Umbilical cord (tissue), 2 donors: ENCODE measurements around the gene LDLRAP1. TPM values are rescaled to one million over a fixed set of nuclear protein-coding genes. Genes with fewer than 3 reads are reported as not detected.
A peak's percentile ranks its signal among the peaks of the same experiment; 100 is the strongest.
"Not testable (repeated sequence)": the region's sequence is repeated elsewhere in the genome, so short reads cannot be mapped to it uniquely, and the experiment has no call there.

Experiments used
- DNase-seq: peaks from one replicate; pipeline ENCODE4 v3.0.0-alpha.2; 2015; ENCODE audit warnings: low spot score
- total RNA-seq: library from RNA; depleted of rRNA; stranded (reverse); fragments of >200 nt; gene quantifications from one replicate; pipeline ENCODE4 v1.2.3, GENCODE V29; 2014; ENCODE audit warnings: low replicate concordance; ENCODE audit not compliant: insufficient read depth

Gene LDLRAP1, protein sequence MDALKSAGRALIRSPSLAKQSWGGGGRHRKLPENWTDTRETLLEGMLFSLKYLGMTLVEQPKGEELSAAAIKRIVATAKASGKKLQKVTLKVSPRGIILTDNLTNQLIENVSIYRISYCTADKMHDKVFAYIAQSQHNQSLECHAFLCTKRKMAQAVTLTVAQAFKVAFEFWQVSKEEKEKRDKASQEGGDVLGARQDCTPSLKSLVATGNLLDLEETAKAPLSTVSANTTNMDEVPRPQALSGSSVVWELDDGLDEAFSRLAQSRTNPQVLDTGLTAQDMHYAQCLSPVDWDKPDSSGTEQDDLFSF
- total RNA-seq: 20.9 TPM

DNA sequence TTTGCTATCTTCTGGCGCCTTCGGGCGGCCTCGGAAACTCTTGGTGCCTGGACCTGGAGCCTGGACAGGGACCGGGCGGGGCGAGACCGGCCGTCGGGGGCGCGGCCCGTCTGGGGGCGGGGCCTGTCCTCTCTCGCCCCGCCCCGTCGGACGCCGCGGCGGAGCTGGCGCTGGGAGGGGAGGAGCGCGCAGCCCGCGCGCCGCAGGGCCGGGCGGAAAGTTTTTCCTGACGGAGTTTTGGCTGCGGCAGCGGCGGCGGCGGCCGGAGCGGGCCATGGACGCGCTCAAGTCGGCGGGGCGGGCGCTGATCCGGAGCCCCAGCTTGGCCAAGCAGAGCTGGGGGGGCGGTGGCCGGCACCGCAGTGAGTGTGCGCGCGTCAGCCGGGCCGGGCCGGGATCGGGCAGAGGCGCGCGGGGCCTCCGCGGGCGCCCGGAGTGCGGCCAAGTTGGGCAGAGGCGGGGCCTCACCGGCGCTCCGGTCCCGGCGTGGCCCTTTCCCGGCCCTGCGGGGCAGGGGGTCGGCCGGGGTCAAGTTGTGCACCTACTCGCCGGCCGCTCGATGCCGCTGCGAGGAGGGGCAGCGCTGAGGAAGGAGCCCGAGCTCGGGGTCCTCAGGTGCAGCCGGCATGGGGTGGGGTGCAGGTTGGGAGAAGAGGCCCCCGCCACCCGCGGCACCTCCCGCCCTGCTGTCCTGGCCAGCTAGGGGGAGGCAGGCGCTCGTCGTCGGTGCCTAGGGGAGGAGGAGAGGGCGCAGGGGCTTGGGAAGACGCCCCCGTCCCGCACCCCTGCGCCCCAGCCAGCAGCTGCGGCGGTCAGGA, at the start of gene LDLRAP1:
Gene LDLRAP1, plus strand, starts transcription at position 182 of the 818 bp plus-strand sequence. Its CDS starts 93 bp downstream, at position 275.
- DNase-seq: peak; percentile 79

DNA sequence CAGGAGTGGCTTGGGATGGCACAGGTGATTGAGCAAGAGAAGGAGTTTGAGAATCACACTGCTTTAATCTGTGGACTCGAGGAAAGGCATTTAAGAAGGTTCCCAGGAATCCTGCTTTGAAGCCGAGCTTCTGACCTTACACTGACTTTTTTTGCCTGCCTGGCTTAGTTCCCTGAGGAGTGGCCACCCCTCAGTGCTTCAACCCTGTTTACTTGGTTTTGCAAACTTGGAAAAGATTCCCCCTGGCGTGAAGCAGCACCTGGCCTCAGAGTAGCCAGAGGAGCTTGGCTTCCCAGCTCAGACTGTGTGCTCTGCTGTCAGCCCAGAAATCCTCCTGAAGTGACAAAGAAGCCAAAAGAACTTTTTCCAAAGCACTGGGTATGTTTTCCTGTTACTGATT, 48.5 kb upstream of the LDLRAP1 start:
- DNase-seq: no peak

DNA sequence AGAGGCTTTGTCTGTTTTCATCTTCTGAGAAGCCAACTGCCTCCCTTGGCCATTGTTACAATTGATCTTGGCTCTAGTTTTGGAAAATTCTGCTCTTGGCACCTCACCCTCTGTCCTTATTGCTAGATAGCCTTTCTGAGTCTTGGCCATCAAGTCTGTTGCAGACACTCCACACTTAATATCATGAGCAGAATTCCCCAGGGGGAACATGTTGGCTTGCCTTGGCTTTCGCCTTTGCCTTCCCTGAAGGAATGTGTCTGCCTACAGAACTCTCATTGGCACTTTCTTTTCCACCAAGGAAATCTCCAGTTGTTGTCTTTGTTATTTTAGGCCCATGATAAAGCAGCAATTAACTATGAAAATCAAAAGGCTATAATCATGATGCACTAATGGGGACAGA, 42.7 kb upstream of the LDLRAP1 start:
- peak; percentile 37 for DNase-seq

DNA sequence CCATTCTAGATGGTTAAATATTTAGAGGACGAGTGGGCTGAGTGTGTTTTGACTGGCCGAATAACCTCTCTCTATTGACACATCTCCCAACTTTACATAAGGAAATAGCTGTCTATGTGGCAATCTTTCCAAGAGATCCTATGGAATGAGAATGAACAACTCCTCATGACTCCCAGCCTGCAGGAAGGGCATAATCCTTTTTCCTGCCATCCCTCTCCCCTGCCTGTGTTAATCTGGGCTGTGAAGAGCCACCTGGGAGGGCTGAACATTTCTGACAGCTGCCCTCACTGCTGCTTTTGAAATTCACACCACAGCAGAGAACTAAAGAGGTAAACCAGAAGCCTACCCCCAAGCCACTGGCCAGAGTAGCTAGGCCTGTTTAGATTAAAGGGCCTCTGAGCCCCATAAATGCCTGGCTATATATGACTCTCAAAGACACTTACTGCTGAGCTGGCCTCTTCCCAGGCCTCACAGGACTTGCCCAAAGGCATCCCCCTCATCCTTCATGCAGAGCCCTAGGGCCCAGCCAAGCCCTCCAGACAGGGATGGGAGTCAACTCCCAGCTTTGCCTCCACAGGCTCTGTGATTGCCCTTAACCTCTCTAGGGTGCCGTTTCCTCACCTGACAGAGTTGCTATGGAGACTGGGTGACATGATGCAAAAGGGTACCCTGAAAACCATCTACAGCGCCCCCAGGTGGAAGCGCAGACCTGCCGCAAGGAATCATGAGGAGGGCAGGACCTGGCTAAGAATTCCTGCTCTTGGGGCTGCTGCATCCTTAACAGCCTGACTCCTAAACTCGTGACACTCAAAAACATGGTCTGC, 42.0 kb upstream of the LDLRAP1 start:
- peak; percentile 49 for DNase-seq

DNA sequence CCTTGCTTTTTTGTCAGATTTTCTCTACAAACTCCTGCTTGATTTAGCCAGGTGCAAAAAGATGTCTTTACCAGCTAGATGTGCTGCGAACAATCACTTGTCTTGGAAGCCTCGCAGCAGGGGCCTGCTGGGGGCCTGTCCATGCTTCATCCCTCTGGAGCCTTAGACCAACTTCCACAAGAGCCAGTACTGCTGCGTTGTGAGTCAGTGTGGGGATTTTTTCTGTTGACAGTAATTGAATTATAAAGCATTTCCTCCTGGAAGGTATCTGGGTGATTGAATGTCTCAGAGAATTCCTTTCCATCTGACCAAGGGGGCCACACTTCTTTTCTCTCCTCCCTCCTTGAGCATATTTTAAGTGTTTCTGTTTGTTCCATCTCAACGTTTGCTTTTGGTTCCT, 40.4 kb upstream of the LDLRAP1 start:
- DNase-seq: no peak

DNA sequence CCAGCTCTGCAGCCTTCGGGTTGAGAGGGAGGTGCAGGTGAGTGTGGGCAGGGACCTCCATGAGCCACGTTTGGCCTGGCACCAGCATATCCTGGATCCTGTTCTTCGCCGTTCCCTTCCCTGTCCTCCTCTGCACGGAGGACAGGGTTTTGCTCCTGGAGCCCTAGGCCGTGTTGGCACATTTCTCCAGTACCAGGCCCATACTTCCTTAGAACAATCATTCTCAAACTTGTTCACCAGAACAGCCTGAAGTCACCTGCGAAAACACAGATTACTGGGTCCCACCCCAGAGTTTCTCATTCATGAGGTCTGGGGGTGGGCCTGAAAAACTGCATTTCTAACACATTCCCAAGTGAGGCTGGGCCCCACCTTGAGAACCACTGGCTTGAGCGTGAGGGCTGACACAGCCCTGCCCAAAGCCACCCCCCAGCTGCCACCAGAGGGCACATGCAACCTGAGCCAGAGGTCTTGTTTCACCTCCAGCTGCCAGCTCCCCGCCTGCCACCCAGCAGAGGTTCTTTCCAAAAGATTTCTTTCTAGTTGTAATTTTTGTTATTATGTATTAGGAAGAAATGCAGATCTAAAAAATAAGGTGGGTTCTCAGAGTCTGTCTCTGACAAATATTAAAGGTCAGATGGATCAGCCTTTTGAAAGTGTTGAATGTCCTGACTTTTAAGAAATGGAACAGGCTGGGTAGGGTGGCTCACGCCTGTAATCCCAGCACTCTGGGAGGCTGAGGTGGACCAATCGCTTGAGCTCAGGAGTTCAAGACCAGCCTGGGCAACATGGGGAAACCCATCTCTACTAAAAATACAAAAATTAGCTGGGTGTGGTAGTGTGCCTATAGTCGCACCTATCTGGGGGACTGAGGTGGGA, 39.6 kb upstream of the LDLRAP1 start:
- DNase-seq: peak; percentile 20

DNA sequence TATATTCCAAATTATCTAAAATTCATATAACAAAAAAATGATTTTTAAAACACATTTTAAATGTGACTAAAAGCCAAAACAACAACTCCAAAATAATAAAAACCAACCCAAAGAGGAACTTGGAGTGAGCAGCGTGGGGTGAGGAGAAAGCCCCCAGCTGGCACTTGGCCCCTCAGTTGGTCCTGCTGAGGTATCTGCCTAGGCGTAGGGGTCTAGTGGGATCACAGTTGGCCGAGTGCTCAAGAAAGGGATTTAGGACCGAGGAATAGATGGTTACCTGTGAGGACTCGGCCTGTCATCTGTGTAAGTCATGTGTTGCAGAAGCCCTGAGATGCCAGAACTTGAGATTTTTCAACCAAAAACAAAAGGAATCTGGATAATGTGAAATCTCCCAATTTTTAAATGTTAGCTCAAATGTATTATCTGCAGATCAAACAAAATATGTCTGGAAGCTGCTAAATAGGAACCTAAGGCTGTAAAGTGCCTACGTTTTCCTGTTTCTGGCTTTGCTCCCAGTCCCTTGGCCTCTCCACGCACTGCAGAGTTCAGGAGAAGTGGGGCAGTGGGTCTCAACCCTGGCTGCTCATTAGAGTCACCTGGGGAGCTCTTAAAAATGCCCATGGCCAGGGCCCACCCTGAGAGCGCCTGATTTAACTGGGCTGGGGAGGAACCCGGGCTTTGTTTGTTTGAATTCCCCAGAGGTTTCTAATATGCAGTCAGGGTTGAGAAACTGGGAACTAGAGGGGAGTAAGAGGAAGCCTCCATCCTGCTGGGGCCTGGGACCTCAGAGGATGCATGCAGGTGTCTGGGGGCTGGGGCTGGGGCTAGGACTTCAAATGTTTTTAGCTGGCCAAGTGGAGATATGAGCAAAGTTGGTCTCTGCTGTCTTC, 38.5 kb upstream of the LDLRAP1 start:
- DNase-seq: peak; percentile 28

DNA sequence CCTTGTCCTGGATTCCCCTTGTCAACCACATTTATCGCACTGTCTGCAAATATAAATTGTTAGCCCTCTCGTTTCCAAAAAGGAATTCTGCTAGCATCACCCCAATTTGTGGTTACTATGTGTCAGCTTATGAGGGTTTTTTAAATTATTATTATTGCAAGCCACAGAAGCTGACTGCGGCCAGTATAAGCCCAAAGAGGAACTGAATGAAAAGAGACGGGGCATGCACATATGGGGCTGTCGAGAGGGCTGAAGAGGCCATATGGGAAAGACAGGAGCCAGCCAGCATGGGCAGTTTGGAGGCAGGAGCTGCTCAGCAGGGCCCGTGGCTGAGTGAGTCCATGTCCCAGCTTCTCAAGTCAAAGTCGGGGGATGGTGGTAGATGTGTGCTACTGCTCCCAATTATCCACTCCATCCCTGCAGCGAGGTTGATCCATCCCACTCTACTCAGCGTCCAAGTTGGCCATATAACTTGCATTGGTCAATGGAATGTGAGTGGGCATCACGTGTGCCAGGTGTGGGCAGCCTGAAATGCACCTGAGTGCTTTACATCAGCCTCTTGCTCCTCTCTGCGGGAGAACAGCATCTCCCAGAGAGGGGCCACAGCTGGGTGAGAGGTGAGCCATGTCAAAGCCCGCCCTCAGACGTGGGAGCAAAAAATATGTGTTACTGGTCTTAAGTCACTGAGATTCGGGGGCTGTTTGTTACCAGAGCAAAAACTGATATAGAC, 37.6 kb upstream of the LDLRAP1 start:
- no peak for DNase-seq

DNA sequence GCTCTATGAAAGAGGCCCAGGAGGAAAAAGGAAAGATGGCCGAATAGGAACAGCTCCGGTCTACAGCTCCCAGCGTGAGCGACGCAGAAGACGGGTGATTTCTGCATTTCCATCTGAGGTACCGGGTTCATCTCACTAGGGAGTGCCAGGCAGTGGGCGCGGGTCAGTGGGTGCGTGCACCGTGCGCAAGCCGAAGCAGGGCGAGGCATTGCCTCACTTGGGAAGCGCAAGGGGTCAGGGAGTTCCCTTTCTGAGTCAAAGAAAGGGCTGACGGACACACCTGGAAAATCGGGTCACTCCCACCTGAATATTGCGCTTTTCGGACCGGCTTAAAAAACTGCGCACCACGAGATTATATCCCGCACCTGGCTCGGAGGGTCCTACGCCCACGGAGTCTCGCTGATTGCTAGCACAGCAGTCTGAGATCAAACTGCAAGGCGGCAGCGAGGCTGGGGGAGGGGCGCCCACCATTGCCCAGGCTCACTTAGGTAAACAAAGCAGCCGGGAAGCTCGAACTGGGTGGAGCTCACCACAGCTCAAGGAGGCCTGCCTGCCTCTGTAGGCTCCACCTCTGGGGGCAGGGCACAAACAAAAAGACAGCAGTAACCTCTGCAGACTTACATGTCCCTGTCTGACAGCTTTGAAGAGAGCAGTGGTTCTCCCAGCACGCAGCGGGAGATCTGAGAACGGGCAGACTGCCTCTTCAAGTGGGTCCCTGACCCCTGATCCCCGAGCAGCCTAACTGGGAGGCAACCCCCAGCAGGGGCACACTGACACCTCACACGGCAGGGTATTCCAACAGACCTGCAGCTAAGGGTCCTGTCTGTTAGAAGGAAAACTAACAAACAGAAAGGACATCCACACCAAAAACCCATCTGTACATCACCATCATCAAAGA, 36.6 kb upstream of the LDLRAP1 start:
- DNase-seq: not testable (repeated sequence)

DNA sequence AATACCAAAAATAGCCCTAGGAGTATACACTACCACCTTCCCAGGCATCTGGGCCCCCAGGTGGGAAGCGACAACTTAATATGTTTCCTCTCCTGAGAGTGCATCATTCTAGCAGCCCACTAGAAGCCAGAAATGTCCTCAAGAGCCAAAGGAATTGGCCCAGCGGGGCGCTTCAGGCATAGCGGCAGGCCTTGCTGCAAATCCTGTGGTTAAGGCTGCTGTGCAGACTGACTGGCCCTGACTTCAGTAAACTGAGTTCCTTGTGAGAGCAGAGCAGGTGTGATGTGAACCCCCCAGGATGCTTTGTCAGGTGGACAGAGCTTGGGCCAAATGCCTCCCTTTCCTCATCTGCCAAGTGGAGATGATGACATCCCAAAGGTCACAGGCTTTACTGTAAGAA, 29.7 kb upstream of the LDLRAP1 start:
- no peak for DNase-seq

DNA sequence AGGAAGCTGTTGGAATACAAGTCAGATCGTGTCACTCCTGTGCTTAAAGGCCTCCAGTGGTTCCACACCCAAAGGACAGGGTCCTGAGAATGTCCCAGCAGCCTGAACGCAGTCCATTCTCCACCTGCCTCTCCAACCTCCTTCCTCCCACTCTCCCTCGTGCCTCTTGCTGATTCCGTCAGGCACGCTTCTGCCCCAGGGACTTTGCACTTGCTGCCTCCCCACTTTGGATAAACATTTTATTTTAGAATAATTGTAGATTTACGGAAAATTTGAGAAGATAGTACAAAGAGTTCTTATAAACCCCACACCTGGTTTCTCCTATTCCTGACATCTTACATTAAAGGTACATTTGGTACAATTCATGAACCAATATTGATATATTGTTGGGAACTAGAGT, 28.4 kb upstream of the LDLRAP1 start:
- DNase-seq: no peak

DNA sequence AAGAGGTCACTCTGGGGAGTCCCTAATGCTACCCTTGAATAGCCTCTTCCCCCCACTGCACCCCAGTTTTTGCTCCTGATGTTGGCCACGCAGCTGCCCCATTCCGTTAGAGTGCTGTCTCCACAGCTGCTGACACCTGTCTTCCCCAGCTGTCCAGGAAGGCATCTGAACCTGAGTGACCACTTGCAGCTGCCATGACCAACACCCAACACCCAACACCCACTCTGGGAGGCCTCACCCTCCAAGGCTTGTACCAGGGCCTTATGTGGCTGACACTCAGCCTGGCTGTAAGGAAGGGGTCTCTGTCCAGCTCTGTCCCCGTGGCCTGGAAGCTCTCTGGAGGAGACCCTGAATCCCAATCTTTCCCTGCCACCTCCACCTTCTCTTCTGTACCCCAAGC, 26.7 kb upstream of the LDLRAP1 start:
- DNase-seq: no peak

DNA sequence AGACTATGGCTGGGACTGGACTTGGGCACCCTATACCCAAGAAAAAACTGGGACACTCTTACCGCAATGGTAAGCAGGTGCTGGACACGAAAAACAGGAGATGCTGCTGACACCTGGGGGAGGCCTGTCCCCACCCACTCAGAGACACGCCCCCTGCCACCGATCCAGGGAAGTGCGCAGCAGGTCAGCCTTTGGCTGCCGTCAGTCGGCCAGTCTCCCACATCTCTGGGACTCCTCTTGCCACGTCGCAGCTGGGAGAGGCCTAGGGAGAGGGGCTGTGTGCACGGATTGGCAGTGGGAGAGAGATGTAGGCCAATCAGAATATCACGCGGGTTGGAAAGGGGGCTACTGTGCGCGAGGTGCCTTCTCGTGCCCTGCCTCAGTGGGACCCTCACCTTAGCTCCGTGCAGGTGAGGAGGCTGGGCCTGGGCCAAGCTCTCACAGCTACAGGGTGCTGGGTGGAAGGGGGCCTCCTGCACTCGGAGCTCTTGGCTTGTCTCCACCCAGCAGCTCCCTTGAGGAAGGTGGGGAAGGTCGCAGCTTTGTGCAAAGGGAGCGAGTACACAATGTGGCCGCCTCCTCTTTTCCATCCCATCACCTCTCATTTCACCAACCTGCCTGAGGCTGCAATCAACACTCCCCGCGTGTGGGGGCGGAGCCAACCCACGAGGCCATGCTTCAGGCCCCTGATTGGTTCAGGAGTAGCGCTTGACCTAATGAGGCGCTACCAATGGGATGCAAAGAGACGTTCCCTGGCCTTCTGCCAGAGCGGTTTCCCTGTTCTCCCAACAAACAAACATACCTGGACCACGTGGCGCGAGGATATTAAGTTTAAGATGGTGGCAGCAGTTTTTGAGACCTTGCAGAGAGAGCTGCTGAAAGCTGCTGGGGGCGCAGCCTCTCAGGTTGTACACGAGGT, 25.7 kb upstream of the LDLRAP1 start:
- DNase-seq: no peak

DNA sequence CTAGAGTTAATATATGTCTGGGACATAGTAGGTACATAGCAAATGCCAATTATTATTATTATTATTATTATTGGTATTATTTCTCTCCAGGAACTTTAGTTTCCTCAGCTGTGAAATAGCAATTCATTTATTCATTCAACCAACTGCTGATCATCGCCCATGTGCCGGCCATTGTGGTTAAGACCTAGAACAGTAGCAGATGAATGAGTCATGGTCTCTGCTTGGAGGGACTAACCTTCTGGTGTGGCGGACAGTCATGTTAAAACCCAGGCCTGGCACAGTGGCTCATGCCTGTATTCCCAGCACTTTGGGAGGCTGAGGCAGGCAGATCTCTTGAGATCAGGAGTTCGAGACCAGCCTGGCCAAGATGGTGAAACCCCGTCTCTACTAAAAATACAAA, 23.8 kb upstream of the LDLRAP1 start:
- DNase-seq: no peak

DNA sequence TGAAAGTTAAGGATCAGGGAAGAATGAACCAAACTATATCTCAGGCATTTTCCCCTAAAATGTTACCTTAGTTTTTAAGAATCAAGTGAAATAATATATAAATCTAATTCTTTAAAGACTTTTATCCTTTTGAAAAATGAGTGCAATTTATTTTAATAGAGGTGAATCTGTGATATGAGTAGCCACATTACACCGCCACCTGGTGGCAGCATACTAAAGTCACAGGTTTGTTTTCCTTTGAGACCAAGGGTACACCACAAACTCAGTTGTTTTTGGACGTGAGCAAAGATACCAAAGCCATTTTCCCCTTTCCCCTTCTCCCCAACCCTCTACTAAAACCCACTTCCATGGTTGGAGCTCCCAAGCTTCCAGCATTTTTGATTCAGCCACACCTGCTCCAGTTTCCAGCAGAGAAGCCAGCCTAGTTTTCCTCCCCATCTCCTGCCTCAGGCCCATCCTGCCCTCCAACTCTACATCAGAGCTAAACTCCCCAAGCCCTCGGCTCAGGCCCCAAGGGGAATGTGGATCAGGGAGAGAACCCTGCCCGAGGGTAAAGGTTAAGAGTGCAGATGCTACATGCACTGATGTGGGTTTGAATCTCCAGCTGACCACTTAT, 22.9 kb upstream of the LDLRAP1 start:
- peak; percentile 66 for DNase-seq

DNA sequence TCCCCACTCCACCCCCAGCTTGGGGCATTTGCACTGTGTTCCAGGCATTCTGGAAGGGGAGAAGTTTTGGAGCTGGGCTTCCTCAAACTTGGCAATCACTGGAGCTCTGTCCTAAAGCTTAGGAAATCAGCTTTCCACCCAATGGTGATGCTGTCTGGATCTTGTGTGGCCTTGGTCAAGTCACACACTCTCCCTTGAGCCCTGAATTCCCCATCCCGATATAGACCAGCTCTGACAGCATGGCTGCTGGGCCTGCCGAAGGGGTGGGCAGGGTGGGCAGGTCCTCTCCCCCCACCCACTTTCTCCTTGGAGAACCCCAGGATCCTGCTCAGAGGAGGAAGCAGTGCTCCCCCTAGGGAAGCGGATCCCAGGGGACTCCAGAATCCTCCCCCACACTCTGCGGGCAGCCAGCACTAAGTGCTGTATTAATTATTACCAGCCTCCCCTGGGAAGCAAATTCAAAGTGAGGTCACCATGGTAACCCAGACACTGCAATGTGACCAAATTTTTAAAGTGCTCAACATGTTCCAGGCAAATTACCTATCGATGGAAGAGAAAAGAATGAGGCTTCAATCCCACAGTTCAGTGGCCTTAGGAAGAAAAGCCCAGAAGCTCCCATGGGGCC, 21.3 kb upstream of the LDLRAP1 start:
- no peak for DNase-seq
